Measurements from ENCODE around the gene DLG5. TPM values are rescaled to one million over a fixed set of nuclear protein-coding genes. Genes with fewer than 3 reads are reported as not detected.

The DLG5 gene
- total RNA-seq, 1 donor from 2014 or later = 58.4 TPM

DNA sequence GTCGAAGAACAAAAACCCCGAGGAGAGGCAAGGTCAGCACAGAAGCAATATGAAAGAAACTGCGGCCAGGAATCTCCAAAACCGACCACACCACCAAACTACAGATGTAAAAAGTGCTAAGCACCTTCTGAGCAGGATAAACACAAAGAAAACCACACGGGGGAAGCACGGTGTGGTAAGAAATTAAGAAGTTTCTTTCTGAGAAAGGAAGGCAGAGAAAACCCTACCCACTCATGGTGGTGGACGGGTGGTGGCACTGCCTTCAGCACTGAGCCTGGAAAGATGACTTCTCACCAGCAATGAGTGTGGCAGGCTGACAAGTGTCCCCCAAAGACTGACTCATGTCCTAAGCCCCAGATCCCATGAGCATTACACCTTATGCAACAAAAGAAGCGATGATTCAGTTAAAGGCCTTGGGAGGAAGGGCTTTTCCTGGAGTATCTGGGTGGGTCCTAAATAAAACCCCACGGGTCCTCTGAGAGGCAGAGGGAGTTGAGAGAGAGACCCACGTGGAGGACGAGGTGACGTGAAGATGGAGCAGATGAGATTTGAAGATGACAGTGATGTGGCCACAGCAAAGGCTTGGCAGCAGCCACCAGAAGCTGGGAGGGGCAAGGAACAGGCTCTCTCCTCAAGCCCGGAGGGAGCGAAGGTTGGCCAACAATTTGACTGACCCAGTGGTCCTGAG is 124.9 kb downstream of the DLG5 start:
- H3K9me3 ChIP-seq (ENCODE audit: insufficient read depth, low read depth, low read length) = no peaks in the 10 kb centered on the region
- TF ChIP-seq, protein P1, sequence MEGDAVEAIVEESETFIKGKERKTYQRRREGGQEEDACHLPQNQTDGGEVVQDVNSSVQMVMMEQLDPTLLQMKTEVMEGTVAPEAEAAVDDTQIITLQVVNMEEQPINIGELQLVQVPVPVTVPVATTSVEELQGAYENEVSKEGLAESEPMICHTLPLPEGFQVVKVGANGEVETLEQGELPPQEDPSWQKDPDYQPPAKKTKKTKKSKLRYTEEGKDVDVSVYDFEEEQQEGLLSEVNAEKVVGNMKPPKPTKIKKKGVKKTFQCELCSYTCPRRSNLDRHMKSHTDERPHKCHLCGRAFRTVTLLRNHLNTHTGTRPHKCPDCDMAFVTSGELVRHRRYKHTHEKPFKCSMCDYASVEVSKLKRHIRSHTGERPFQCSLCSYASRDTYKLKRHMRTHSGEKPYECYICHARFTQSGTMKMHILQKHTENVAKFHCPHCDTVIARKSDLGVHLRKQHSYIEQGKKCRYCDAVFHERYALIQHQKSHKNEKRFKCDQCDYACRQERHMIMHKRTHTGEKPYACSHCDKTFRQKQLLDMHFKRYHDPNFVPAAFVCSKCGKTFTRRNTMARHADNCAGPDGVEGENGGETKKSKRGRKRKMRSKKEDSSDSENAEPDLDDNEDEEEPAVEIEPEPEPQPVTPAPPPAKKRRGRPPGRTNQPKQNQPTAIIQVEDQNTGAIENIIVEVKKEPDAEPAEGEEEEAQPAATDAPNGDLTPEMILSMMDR (IDR thresholded peaks at IDR 0.05; ENCODE audit: insufficient read depth, low read depth, low read length) = no peak
- no peak for TF ChIP-seq EZH2 (IDR thresholded peaks at IDR 0.05; ENCODE audit: insufficient read depth, low read length)
- H3K4me1 ChIP-seq (ENCODE audit: insufficient read depth, low read length) = peaks cover 25% of the 10 kb centered on the region
- FAIRE-seq = no peak
- H3K4me2 ChIP-seq (ENCODE audit: low read length) = peak overlapping the region; percentile 69
- peak overlapping the region; percentile 63 for H3K9ac ChIP-seq (ENCODE audit: low read length)
- no peaks in the 10 kb centered on the region for H3K27me3 Mint-ChIP-seq (ENCODE audit: low read depth, unreplicated experiment)
- DNase-seq (ENCODE audit: low read depth) = peak; percentile 72
- no peak overlapping the region for H3K4me3 ChIP-seq (ENCODE audit: insufficient read depth, low read depth, low read length)
- H3K79me2 ChIP-seq (ENCODE audit: insufficient read depth, low read length) = no peaks in the 10 kb centered on the region
- H3K27ac ChIP-seq (ENCODE audit: low read depth, low read length) = peak overlapping the region; percentile 77
- no peaks in the 10 kb centered on the region for H3K27me3 ChIP-seq (ENCODE audit: insufficient read depth, low read length)
- peaks cover 8% of the 10 kb centered on the region for H4K20me1 ChIP-seq (ENCODE audit: insufficient read depth, low read length)
- no peak overlapping the region for H3K27ac Mint-ChIP-seq (ENCODE audit: unreplicated experiment)
- no peak overlapping the region for H3K4me3 Mint-ChIP-seq (ENCODE audit: unreplicated experiment)
- H3K36me3 ChIP-seq (ENCODE audit: insufficient read depth, low read length) = peaks cover 11% of the 10 kb centered on the region
- H3K4me1 Mint-ChIP-seq (ENCODE audit: low read depth, unreplicated experiment) = peaks cover 28% of the 10 kb centered on the region
- peaks cover 2% of the 10 kb centered on the region for H3K9me3 Mint-ChIP-seq (ENCODE audit: unreplicated experiment)
- H2AFZ ChIP-seq (ENCODE audit: low read depth, low read length) = no peak overlapping the region
- H3K36me3 Mint-ChIP-seq (ENCODE audit: low read depth, unreplicated experiment) = peaks cover 31% of the 10 kb centered on the region

DNA sequence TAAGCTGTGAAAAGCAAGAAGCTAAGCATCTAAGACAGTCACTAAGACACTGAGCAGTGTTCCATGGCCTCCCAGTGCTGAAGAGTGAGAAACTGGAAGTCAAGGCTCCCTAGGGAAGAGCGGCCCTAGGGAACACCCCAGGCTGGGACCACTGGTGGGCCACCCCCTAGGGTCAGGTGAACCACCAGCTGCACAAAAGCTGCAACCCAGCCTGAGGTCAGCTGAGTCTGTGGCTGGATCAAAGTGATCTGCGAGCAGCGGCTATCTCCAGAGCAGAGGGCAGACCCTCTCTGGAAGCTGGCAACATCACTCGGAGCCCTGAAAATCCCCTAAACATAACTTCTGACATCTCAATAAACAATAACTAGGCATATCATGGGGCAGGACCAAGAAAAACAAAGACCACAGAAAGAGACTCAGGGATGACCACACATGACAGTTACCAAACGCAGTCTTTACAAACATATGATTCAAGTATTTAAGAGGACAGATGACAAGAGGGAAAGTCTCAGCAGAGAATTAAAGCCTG is 125.8 kb downstream of the DLG5 start:
- TF ChIP-seq EZH2 (IDR thresholded peaks at IDR 0.05; ENCODE audit: insufficient read depth, low read length) = no peak
- TF ChIP-seq, protein P1 (IDR thresholded peaks at IDR 0.05; ENCODE audit: insufficient read depth, low read depth, low read length) = no peak
- H3K27me3 ChIP-seq (ENCODE audit: insufficient read depth, low read length) = no peaks in the 10 kb centered on the region
- Mint-ChIP-seq H3K4me3 (ENCODE audit: unreplicated experiment) (no peak overlapping the region), H3K36me3 (ENCODE audit: low read depth, unreplicated experiment) (peaks cover 33% of the 10 kb centered on the region), H3K4me1 (ENCODE audit: low read depth, unreplicated experiment) (peaks cover 28% of the 10 kb centered on the region), H3K9me3 (ENCODE audit: unreplicated experiment) (peaks cover 2% of the 10 kb centered on the region), H3K27me3 (ENCODE audit: low read depth, unreplicated experiment) (no peaks in the 10 kb centered on the region), H3K27ac (ENCODE audit: unreplicated experiment) (no peak overlapping the region)
- H3K9ac ChIP-seq (ENCODE audit: low read length) = no peak overlapping the region
- peak overlapping the region; percentile 77 for H3K27ac ChIP-seq (ENCODE audit: low read depth, low read length)
- no peak overlapping the region for H2AFZ ChIP-seq (ENCODE audit: low read depth, low read length)
- H3K79me2 ChIP-seq (ENCODE audit: insufficient read depth, low read length) = no peaks in the 10 kb centered on the region
- FAIRE-seq = no peak
- no peak for DNase-seq (ENCODE audit: low read depth)
- H3K9me3 ChIP-seq (ENCODE audit: insufficient read depth, low read depth, low read length) = no peaks in the 10 kb centered on the region
- H3K4me2 ChIP-seq (ENCODE audit: low read length) = peak overlapping the region; percentile 69
- peaks cover 25% of the 10 kb centered on the region for H3K4me1 ChIP-seq (ENCODE audit: insufficient read depth, low read length)
- peaks cover 14% of the 10 kb centered on the region for H3K36me3 ChIP-seq (ENCODE audit: insufficient read depth, low read length)
- H3K4me3 ChIP-seq (ENCODE audit: insufficient read depth, low read depth, low read length) = no peak overlapping the region
- peaks cover 8% of the 10 kb centered on the region for H4K20me1 ChIP-seq (ENCODE audit: insufficient read depth, low read length)

DNA sequence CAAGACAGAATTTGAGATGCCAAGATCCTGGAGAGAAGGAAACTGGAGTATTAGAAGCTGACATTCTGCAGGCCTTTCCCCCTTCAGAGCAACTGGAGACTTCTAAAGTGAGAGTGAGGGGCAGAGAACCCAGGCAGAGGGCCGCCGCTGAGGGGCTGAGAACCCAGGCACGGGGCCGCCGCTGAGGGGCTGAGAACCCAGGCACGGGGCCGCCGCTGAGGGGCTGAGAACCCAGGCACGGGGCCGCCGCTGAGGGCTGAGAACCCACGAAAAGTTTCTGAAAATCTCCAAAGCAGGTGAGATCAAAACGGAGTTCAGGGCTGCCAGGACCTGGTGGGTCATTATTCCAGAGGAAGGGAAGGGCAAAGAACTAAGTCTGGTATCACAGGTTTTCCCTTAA is 126.2 kb downstream of the DLG5 start:
- no peak overlapping the region for H3K4me3 Mint-ChIP-seq (ENCODE audit: unreplicated experiment)
- H3K79me2 ChIP-seq (ENCODE audit: insufficient read depth, low read length) = no peaks in the 10 kb centered on the region
- no peak overlapping the region for H3K4me2 ChIP-seq (ENCODE audit: low read length)
- no peaks in the 10 kb centered on the region for H3K27me3 Mint-ChIP-seq (ENCODE audit: low read depth, unreplicated experiment)
- no peaks in the 10 kb centered on the region for H3K27me3 ChIP-seq (ENCODE audit: insufficient read depth, low read length)
- TF ChIP-seq EZH2 (IDR thresholded peaks at IDR 0.05; ENCODE audit: insufficient read depth, low read length) = no peak
- H4K20me1 ChIP-seq (ENCODE audit: insufficient read depth, low read length) = peaks cover 8% of the 10 kb centered on the region
- no peak overlapping the region for H3K27ac ChIP-seq (ENCODE audit: low read depth, low read length)
- peaks cover 25% of the 10 kb centered on the region for H3K4me1 ChIP-seq (ENCODE audit: insufficient read depth, low read length)
- H3K36me3 Mint-ChIP-seq (ENCODE audit: low read depth, unreplicated experiment) = peaks cover 31% of the 10 kb centered on the region
- DNase-seq (ENCODE audit: low read depth) (no peak), FAIRE-seq (no peak)
- no peak overlapping the region for H3K4me3 ChIP-seq (ENCODE audit: insufficient read depth, low read depth, low read length)
- H3K9me3 ChIP-seq (ENCODE audit: insufficient read depth, low read depth, low read length) = no peaks in the 10 kb centered on the region
- H3K27ac Mint-ChIP-seq (ENCODE audit: unreplicated experiment) = no peak overlapping the region
- H2AFZ ChIP-seq (ENCODE audit: low read depth, low read length) = no peak overlapping the region
- peaks cover 28% of the 10 kb centered on the region for H3K4me1 Mint-ChIP-seq (ENCODE audit: low read depth, unreplicated experiment)
- H3K36me3 ChIP-seq (ENCODE audit: insufficient read depth, low read length) = peaks cover 16% of the 10 kb centered on the region
- H3K9me3 Mint-ChIP-seq (ENCODE audit: unreplicated experiment) = peaks cover 2% of the 10 kb centered on the region
- H3K9ac ChIP-seq (ENCODE audit: low read length) = no peak overlapping the region

Data from astrocyte (in vitro differentiated cells and primary cell).